C4-2B (cell line): ENCODE data around the gene GFM1.
A peak's percentile ranks its signal among the peaks of the same experiment; 100 is the strongest.

ENCODE experiments used
- H3K27ac ChIP-seq: fragments of 450-650 bp; 2 replicates; pipeline ENCODE4 v1.5.1; 2017
- ZFX ChIP-seq: fragments of 450-650 bp; IDR thresholded peaks from 2 replicates; pipeline ENCODE4 v1.6.1; 2017
- TF ChIP-seq, protein P1 (sequence below): fragments of 450-650 bp; conservative IDR thresholded peaks from 2 replicates; pipeline ENCODE4 v1.5.1; 2017; ENCODE audit warnings: mild to moderate bottlenecking

GFM1 gene

GRCh38 chr3:158725348-158726011, 81.2 kb downstream of the GFM1 start:
- H3K27ac ChIP-seq: peak overlapping the region; percentile 96
- TF ChIP-seq, protein P1, sequence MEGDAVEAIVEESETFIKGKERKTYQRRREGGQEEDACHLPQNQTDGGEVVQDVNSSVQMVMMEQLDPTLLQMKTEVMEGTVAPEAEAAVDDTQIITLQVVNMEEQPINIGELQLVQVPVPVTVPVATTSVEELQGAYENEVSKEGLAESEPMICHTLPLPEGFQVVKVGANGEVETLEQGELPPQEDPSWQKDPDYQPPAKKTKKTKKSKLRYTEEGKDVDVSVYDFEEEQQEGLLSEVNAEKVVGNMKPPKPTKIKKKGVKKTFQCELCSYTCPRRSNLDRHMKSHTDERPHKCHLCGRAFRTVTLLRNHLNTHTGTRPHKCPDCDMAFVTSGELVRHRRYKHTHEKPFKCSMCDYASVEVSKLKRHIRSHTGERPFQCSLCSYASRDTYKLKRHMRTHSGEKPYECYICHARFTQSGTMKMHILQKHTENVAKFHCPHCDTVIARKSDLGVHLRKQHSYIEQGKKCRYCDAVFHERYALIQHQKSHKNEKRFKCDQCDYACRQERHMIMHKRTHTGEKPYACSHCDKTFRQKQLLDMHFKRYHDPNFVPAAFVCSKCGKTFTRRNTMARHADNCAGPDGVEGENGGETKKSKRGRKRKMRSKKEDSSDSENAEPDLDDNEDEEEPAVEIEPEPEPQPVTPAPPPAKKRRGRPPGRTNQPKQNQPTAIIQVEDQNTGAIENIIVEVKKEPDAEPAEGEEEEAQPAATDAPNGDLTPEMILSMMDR: no peak
- no peak for TF ChIP-seq ZFX

DNA sequence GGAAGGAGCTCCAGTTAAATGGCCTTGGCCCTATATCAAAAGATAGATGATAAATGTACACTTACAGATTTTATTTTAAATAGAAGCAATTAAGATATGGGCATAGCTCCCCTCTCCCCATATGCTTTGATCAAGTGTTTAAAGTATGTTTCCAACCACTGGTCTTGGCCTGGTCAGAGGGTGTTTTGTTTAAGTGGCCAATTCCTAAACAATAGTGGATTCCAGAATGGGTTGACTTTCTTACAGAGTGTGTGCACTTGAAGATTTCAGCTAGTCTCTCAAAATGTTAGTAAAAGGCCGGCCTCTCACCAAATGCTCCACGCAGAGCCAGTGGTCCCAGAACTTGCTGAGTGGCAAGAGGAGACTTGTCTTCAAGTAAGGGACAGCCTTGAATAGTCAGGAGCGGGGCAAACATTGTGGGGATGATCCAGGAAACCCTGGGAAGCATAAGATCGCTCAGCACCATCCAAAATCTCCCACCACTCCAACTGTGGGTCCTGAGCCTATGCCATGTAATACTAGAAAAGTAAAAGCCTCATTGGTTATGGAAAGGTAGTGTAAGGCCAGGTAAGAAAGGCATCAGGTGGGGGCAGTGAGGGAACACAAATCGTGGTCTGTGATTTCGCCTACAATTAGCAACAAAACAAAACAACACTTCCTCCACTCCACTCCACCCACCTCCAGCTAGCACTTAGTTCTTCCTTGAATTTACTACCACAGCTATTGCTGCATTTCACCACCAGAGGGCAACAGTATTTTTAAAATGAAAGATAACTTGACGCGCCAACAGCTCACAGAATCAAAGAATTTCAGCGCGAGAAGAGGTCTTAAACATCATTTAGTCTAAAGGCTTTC, 83.1 kb downstream of the GFM1 start:
- TF ChIP-seq, protein P1: peak; percentile 93
- no peak for TF ChIP-seq ZFX
- no peak overlapping the region for H3K27ac ChIP-seq

DNA sequence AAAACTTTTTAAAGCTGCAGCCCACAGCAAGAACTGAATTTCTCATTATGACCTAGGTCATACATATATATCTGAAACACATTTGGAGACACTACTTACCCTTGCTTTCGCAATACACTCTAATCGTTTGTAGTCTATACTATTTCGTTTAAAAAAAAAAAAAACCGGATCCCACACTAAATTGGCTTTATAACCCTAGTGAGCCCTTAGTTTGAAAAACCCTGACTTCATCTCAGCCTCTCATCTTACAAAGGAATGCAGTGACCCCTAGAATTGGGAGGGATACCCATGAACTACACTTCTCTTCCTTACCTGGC, 83.7 kb downstream of the GFM1 start:
- TF ChIP-seq ZFX: no peak
- TF ChIP-seq, protein P1: no peak; the same call in none of the 2 replicates
- no peak overlapping the region for H3K27ac ChIP-seq

- TF ChIP-seq ZFX: no peak
- TF ChIP-seq, protein P1: no peak
- no peak overlapping the region for H3K27ac ChIP-seq
These were observed 84.5 kb downstream of the GFM1 start for GRCh38 chr3:158728851-158729250.

DNA sequence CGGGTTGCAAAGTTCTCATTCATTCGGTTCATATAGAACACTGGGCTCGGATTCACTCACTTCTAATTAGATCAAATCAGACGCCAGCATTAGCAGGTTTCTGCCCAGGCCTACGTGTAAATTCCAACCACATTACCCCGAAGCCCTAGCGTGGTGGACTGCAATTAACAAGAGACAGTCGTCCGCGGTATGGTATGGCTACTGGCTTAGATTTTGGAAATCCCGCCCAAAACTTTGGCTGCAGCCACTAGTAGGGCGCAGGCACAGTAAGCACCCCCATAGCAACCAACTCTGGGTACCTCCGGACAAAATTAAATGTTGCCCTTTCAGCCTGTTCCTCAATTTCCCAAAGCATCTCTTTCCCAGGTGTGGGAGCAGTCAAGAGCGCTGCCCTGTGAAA, 87.2 kb downstream of the GFM1 start:
- H3K27ac ChIP-seq: no peak overlapping the region
- TF ChIP-seq, protein P1: no peak
- no peak for TF ChIP-seq ZFX

DNA sequence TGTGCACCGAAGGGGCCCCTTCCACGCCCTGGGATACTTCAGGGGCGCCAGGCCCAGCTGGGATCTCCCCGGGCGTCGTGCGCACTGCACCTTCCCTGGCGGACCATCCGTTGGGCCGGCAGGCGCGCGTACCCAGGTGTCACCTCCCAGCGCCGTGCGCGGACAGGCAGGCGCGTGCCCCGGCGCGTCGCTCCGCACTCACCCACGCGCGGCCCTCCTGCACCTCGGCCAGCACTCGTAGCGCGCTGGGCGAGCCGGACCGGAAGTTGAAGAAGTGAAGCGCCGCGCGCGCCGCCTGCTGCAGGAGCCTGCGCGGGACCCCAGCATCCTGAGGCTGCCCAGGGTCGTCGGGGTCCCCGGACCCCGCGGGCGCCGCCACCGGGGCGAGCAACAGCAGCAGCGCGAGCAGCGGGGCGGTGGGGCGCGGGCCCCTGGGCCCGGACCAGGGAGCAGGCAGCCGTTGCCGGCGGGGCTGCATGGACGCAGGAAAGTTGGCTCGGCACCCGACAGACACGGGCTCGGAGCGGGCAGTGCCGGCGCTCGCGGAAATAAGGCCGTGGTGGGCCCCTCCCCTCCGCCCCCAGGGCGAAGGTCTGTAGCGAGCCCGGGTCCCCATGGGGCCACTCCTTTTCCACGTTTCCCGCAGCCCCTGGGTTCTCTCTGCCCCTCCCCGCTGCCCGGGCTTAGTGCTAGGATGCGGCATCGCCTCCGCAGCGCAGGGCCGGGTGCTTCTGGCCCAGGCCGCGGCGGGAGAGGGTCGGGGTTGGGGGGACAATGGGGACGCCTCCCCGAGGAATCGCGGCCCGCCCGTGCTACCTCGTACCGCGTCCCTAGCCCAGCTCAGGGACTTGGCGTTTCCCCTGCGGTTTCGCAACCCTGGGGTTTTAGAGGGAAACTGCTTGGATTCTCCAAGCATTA, 87.9 kb downstream of the GFM1 start, which contains the start of gene RARRES1:
Gene RARRES1, minus strand, starts transcription at position 520 of the 918 bp plus-strand sequence. Its CDS starts 42 bp downstream, at position 478.
- H3K27ac ChIP-seq: no peak within 1 kb of the TSS
- TF ChIP-seq, protein P1: no peak
- no peak for TF ChIP-seq ZFX
